Right ventricle myocardium inferior (tissue), 1 donor: ENCODE data around the gene RAD17. TPM values are rescaled to one million over a fixed set of nuclear protein-coding genes. Genes with fewer than 3 reads are reported as not detected.
"Not testable (repeated sequence)": the region's sequence is repeated elsewhere in the genome, so short reads cannot be mapped to it uniquely, and the experiment has no call there.

Experiments
- ATAC-seq: fragments of 200-7000 bp; cut with Tn5 transposase; one replicate; pipeline ENCODE4 v1.9.1; 2020; ENCODE audit warnings: mild to moderate bottlenecking, moderate library complexity
- DNase-seq: peaks from one replicate; pipeline ENCODE4 v3.0.0; 2021; ENCODE audit errors: missing footprints
- intact Hi-C: fragments of 100-400 bp; cut with DNase I; formaldehyde crosslinking; loops from one replicate; pipeline ENCODE4 v1.11.0; 2022
- long read RNA-seq: library from polyadenylated mRNA; unstranded; transcript quantifications from one replicate; pipeline ENCODE4 v2.0.0, GENCODE V29; 2021
- total RNA-seq: library from RNA; stranded (reverse); fragmentation: NEBNext Ultra II Directional; extraction: Animal tissue kit (Norgen Biotek cat#: 25700); gene quantifications from one replicate; pipeline ENCODE4 v1.2.1, GENCODE V29; 2021
- donor health status: DM: no; HTN: yes; CAD: no; lungs with severe emphysema.

Gene RAD17, protein sequence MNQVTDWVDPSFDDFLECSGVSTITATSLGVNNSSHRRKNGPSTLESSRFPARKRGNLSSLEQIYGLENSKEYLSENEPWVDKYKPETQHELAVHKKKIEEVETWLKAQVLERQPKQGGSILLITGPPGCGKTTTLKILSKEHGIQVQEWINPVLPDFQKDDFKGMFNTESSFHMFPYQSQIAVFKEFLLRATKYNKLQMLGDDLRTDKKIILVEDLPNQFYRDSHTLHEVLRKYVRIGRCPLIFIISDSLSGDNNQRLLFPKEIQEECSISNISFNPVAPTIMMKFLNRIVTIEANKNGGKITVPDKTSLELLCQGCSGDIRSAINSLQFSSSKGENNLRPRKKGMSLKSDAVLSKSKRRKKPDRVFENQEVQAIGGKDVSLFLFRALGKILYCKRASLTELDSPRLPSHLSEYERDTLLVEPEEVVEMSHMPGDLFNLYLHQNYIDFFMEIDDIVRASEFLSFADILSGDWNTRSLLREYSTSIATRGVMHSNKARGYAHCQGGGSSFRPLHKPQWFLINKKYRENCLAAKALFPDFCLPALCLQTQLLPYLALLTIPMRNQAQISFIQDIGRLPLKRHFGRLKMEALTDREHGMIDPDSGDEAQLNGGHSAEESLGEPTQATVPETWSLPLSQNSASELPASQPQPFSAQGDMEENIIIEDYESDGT
- 19.5 TPM for total RNA-seq
- long read RNA-seq, transcript RAD17-204 (18 exons, 2,943 nt), result major isoform, 5 of 11 reads
- long read RNA-seq, partial matches to known transcripts, result 0 of 11 reads
- long read RNA-seq, other reads (novel, unspliced or antisense), result 2 of 11 reads

DNA sequence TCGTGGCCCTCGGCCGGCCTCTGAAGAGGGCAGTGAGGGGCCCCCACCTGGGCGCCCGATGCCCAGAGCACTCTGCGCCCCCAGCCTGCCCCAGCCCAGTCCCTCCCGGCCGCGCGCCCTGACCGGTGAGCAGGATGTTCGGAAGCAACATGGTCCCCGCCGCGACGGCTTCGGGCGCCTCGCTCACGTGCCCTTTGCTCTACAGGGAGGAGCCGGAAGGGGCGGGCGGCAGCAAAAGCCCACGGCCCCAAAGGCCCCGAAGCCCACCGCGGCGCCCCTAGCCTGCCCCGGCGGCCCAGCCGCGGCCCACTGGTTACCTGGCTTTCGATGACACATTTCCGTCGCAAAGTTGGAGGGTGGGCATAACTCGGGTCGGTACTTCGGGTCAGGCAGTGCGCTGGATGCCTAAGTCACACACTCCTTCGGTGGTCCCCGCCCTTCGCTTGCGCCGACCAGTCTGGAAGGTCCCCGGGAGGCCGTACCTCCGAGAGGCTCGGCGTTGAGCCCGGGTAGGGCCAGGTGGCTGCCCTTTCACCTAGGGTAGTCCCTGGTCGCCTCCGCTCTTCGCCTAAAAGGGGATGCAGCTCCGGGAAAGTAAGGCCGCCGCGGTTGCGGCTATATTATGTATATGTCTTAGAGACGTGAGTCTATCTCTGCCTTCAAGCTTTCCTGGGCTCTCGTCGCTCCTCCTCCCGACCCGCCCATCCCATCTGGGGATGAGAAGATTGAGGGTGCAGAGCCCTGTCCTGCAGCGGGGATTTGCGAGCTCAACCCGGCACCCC, at the start of gene RAD17, which contains the start of the genes AK6 and TAF9:
TSS of gene RAD17 (plus strand) at position 479 of the 782 bp plus-strand sequence. CDS start 2,391 bp downstream, outside the sequence.
TSS of gene AK6 (minus strand) at position 181 of the 782 bp plus-strand sequence. CDS start at position 151, 30 bp downstream.
TSS of gene TAF9 (minus strand) at position 181 of the 782 bp plus-strand sequence. CDS start 3,783 bp downstream, outside the sequence.
- DNase-seq (peak; percentile 97), ATAC-seq (peak; percentile 98)
- intact Hi-C loops, result no loop called here

GRCh38 chr5:69326365-69326764, 43.3 kb upstream of the RAD17 start:
- intact Hi-C loops, result no loop called here
- no peak for DNase-seq

DNA sequence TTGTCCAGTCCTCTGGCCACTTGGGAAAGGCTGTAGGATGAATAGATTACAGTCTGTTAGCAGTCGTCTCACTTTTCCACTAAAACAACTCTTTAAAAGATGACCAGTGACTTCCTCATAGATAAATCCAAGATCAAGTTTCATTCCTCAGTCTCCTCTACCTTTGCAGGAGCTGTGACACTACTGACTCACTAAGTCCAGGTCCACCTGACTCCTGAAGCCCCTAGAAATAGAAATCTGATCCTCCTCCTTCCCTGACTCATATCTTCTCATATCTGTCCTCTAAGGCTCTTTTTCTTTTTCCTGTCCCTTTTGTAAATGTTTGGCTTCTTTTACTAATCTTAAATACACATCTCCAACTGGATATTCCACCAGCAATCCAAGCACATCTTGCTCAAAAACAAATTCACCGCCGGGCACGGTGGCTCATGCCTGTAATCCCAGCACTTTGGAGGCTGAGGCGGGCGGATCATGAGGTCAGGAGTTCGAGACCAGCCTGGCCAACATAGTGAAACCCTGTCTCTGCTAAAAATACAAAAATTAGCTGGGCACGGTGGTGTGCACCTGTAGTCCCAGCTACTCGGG, 39.6 kb upstream of the RAD17 start:
- DNase-seq (no peak), ATAC-seq (no peak)
- intact Hi-C loops, result loop anchor here (5.0 kb wide), 3 partner anchors 93 to 288 kb away; partner anchors contain the start of gene SLC30A5

More at GRCh38 chr5:69326365-69326764, 43.3 kb upstream of the RAD17 start:
- ATAC-seq, result no peak

- intact Hi-C loops, result loop anchor here (2.0 to 5.0 kb wide), 4 partner anchors 94 to 289 kb away; partner anchors contain the start of genes CCNB1 and SLC30A5
- DNase-seq (no peak), ATAC-seq (no peak)
These were observed 37.8 kb upstream of the RAD17 start for GRCh38 chr5:69331528-69332445.

GRCh38 chr5:69333668-69334315, 35.8 kb upstream of the RAD17 start:
- DNase-seq, result not testable (repeated sequence)
- ATAC-seq, result peak; percentile 27
- intact Hi-C loops, result loop anchor here (2.0 to 5.0 kb wide), 4 partner anchors 96 to 291 kb away; partner anchors contain the start of genes CCNB1 and SLC30A5

DNA sequence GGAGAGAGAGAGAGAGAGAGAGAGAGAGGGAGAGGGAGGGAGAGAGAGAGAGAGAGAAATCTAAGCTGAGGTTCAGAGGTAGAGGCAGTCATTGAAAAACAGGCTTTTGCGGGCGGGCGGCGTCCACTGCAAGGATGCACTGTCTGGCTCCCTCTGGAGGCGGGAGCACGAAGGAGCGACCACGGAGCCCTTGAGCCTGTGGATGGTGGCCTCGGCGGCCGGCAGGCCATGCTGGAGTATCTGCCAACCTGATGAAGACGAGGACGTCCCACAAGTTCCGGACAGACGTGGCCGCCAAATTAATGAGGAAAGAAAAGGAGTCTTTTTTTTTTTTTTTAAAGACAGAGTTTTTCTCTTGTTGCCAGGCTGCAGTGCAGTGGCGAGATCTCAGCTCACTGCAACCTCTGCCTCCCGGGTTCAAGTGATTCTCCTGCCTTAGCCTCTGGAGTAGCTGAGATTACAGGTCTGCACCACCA, 34.8 kb upstream of the RAD17 start:
- ATAC-seq, result peak; percentile 86
- peak; percentile 95 for DNase-seq
- intact Hi-C loops, result loop anchor here (5.0 kb wide), 3 partner anchors 98 to 293 kb away; partner anchors contain the start of gene SLC30A5

- ATAC-seq (no peak), DNase-seq (no peak)
- intact Hi-C loops, result no loop called here
These were observed 34.2 kb upstream of the RAD17 start for GRCh38 chr5:69335341-69335935.

DNA sequence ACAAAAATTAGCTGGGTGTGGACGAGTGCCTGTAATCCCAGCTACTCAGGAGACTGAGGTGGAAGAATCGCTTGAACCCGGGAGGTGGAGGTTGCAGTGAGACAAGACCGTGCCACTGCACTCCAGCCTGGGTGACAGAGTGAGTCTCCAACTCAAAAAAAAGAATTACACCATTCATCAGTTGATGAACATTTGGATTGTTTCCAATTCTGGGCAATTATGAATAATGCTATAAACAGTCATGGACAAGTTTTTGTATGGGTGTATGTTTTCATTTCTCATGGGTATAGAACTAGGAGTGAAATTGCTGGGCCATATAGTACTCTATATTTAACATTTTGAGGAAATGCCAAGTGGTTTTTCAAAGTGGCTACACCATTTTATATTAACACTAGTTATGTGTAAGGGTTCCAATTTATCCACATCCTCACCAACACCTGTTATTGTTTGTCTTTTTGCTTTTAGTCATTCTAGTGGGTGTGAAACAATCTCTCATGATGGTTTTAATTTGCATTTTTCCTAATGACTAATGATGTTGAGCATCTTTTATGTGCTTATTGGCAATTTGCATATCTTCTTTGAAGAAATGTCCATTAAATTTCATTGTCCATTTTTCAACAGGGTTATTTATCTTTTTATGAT, 28.0 kb upstream of the RAD17 start:
- DNase-seq (no peak), ATAC-seq (no peak)
- intact Hi-C loops, result no loop called here

GRCh38 chr5:69343083-69343482, 26.5 kb upstream of the RAD17 start:
- ATAC-seq (no peak), DNase-seq (no peak)
- intact Hi-C loops, result no loop called here

DNA sequence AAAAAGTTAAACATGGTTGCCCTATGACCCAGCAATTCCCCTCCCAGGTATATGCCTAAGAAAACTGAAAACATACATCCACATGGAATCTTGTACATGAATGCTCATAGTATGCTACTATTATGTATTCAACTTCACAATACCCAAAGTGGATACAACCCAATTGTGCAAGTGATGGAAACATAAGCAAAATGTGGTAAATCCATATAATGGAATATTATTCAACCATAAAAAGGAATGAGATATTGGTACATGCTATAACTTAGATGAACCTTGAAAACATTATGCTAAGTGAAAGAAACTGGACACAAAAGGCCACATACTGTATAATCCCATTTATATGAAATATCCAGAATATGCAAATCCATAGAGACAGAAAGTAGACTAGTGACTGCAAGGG, 19.0 kb upstream of the RAD17 start:
- ATAC-seq (no peak), DNase-seq (no peak)
- intact Hi-C loops, result no loop called here

- ATAC-seq, result no peak
- no peak for DNase-seq
- intact Hi-C loops, result no loop called here
These were observed 9.9 kb upstream of the RAD17 start for GRCh38 chr5:69359699-69360098.

- ATAC-seq (no peak), DNase-seq (no peak)
- intact Hi-C loops, result no loop called here
These were observed 9.2 kb upstream of the RAD17 start for GRCh38 chr5:69360442-69360841.

GRCh38 chr5:69364414-69364813, 5.2 kb upstream of the RAD17 start:
- no peak for DNase-seq
- ATAC-seq, result no peak
- intact Hi-C loops, result no loop called here

- intact Hi-C loops, result no loop called here
These were observed 4.8 kb upstream of the RAD17 start for GRCh38 chr5:69364850-69365249.

GRCh38 chr5:69367697-69368279, 1.8 kb upstream of the RAD17 start:
- ATAC-seq, result no peak
- intact Hi-C loops, result no loop called here
- DNase-seq, result no peak

More at GRCh38 chr5:69364850-69365249, 4.8 kb upstream of the RAD17 start:
- no peak for ATAC-seq
- DNase-seq, result no peak
